Measurements from ENCODE around the gene PIGU. TPM values are rescaled to one million over a fixed set of nuclear protein-coding genes. Genes with fewer than 3 reads are reported as not detected.
A peak's percentile ranks its signal among the peaks of the same experiment; 100 is the strongest.

The PIGU gene
- total RNA-seq, 1 experiment from 2014 or later, result 25.1 TPM

DNA sequence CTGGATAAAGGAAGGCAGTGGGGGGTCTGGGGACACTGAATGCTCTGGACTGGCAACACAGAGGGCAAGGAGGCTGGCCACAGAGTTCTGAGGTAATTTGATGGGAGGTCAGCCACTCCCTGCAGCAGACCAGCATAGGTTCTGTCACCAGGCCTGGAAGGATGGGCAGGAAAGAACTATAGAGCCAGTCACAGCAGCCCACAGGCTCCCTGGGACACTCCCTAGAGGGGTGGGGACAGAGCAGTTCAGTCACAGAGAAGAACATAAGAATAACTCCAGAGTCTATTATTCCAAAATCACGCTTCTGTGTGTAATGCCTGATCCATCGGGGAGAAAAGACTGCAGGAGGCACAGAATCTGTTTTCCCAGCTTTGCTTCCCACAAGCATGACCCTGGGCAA, 141.0 kb downstream of the PIGU start:
- no peaks in the 10 kb centered on the region for H3K9me3 ChIP-seq (ENCODE audit: control insufficient read depth in 1 of 2, insufficient read depth in 1 of 2, low read depth in 1 of 2, low read length in 2 of 2)
- TF ChIP-seq EGR1 (IDR thresholded peaks at IDR 0.05; ENCODE audit: low read depth) (no peak), ZFX (IDR thresholded peaks at IDR 0.05) (no peak), ELF1 (IDR thresholded peaks at IDR 0.05; ENCODE audit: borderline replicate concordance, low read depth) (no peak), YY1 (IDR thresholded peaks at IDR 0.05; ENCODE audit: extremely low read depth, insufficient replicate concordance, low read depth, low read length) (no peak), JUND (IDR thresholded peaks at IDR 0.05) (no peak), CBX3 (IDR thresholded peaks at IDR 0.05; ENCODE audit: low read depth) (no peak), ATF3 (IDR thresholded peaks at IDR 0.05) (no peak), SRF (IDR thresholded peaks at IDR 0.05; ENCODE audit: low read depth) (no peak), TCF7L2 (IDR thresholded peaks at IDR 0.05; ENCODE audit: borderline replicate concordance, extremely low read depth, insufficient read depth, insufficient read length) (no peak), POLR2AphosphoS5 (IDR thresholded peaks at IDR 0.05; ENCODE audit: low read depth, low read length) (no peak), RAD21 (IDR thresholded peaks at IDR 0.05; ENCODE audit: low read depth) (no peak), EZH2phosphoT487 (IDR thresholded peaks at IDR 0.05; ENCODE audit: borderline replicate concordance) (no peak)
- TF ChIP-seq, protein P1, sequence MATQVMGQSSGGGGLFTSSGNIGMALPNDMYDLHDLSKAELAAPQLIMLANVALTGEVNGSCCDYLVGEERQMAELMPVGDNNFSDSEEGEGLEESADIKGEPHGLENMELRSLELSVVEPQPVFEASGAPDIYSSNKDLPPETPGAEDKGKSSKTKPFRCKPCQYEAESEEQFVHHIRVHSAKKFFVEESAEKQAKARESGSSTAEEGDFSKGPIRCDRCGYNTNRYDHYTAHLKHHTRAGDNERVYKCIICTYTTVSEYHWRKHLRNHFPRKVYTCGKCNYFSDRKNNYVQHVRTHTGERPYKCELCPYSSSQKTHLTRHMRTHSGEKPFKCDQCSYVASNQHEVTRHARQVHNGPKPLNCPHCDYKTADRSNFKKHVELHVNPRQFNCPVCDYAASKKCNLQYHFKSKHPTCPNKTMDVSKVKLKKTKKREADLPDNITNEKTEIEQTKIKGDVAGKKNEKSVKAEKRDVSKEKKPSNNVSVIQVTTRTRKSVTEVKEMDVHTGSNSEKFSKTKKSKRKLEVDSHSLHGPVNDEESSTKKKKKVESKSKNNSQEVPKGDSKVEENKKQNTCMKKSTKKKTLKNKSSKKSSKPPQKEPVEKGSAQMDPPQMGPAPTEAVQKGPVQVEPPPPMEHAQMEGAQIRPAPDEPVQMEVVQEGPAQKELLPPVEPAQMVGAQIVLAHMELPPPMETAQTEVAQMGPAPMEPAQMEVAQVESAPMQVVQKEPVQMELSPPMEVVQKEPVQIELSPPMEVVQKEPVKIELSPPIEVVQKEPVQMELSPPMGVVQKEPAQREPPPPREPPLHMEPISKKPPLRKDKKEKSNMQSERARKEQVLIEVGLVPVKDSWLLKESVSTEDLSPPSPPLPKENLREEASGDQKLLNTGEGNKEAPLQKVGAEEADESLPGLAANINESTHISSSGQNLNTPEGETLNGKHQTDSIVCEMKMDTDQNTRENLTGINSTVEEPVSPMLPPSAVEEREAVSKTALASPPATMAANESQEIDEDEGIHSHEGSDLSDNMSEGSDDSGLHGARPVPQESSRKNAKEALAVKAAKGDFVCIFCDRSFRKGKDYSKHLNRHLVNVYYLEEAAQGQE (IDR thresholded peaks at IDR 0.05; ENCODE audit: low read depth), result no peak
- H3K4me1 ChIP-seq (ENCODE audit: control insufficient read depth in 1 of 2, insufficient read depth in 2 of 2, low read length in 2 of 2), result no peaks in the 10 kb centered on the region
- intact Hi-C loops (cut with micrococcal nuclease), result no loop called here
- ATAC-seq (no peak), DNase-seq (ENCODE audit: low read depth, low spot score) (no peak)
- H3K36me3 ChIP-seq (ENCODE audit: control insufficient read depth in 1 of 2, insufficient read depth in 2 of 2, low read length in 2 of 2), result peaks cover 20 to 47% of the 10 kb centered on the region in 2 experiments; a peak in 3 of 4 replicates
- peaks cover 3% of the 10 kb centered on the region; the same call in 1 of the 2 replicates for H3K79me2 ChIP-seq (ENCODE audit: insufficient read depth, low read length)
- H3K9me2 ChIP-seq (ENCODE audit: insufficient read depth), result no peaks in the 10 kb centered on the region
- RAD21 ChIA-PET (ENCODE audit: low non-redundant PET in 1 of 2, low total read pairs in 2 of 2, uncharacterized antibody in 2 of 2, unreplicated experiment in 2 of 2), result interaction anchor here in 1 of 2 experiments (0.7 kb wide), 1 partner anchor 43 kb away, joined by 6 read pairs; no protein-coding TSS in a partner anchor
- CTCF ChIA-PET, result interaction anchor here (0.8 to 1.6 kb wide), 3 partner anchors 172 to 234 kb away, joined by 3 to 4 read pairs (median 3); no protein-coding TSS in a partner anchor
- no peak overlapping the region for H2AFZ ChIP-seq (ENCODE audit: low read depth, low read length, poor library complexity, severe bottlenecking)
- POLR2A ChIA-PET, result no interaction called here
- no peaks in the 10 kb centered on the region for H3K27me3 ChIP-seq (ENCODE audit: insufficient read depth, low read length)
- no peak overlapping the region for H3K4me2 ChIP-seq (ENCODE audit: low read length)
- H3K4me3 ChIP-seq (replicated peaks in 1 of 2; ENCODE audit: low read depth in 1 of 2, low read length in 2 of 2), result no peak overlapping the region
- no peaks in the 10 kb centered on the region for H4K20me1 ChIP-seq (ENCODE audit: insufficient read depth)
- TSS peak; percentile 21 for BruUV-seq (replicated peaks)
- H3K27ac ChIP-seq (ENCODE audit: low read depth, low read length), result no peak overlapping the region
- H3K9ac ChIP-seq (ENCODE audit: low read length), result no peak overlapping the region
